Small intestine (tissue), 7 donors: Measurements from ENCODE around the gene TGDS. TPM values are rescaled to one million over a fixed set of nuclear protein-coding genes. Genes with fewer than 3 reads are reported as not detected.
"Not testable (repeated sequence)": the region's sequence is repeated elsewhere in the genome, so short reads cannot be mapped to it uniquely, and the experiment has no call there.

Experiments used
- DNase-seq, 2 donors: peaks; one replicate each; pipeline versions ENCODE4 v3.0.0 to v3.0.0-alpha.2; 2013
- FAIRE-seq: peaks from 2 replicates; lab custom pipeline; 2012; peaks lifted over from hg19 to GRCh38; lab: Jason Lieb, UNC
- H3K27ac ChIP-seq, 3 donors: one replicate each; pipeline ENCODE4 v1.5.1; 2013; ENCODE audit warnings: low read length in 2 of 3, mild to moderate bottlenecking in 2 of 3, control low read depth in 1 of 3, inconsistent platforms in 1 of 3, low read depth in 1 of 3, moderate library complexity in 1 of 3
- H3K27me3 ChIP-seq, 3 donors: one replicate each; pipeline ENCODE4 v1.6.1; 2013; ENCODE audit warnings: low read length in 3 of 3, inconsistent platforms in 1 of 3; ENCODE audit not compliant: control insufficient read depth in 3 of 3, insufficient read depth in 3 of 3
- H3K36me3 ChIP-seq, 3 donors: one replicate each; pipeline ENCODE4 v1.6.1; 2013; ENCODE audit warnings: low read length in 3 of 3, inconsistent platforms in 1 of 3, low read depth in 1 of 3, mild to moderate bottlenecking in 1 of 3, moderate library complexity in 1 of 3; ENCODE audit not compliant: control insufficient read depth in 3 of 3, insufficient read depth in 2 of 3
- H3K4me1 ChIP-seq, 3 donors: one replicate each; pipeline ENCODE4 v1.6.1; 2013; ENCODE audit warnings: low read length in 2 of 3, inconsistent platforms in 1 of 3, low read depth in 1 of 3, mild to moderate bottlenecking in 1 of 3, moderate library complexity in 1 of 3; ENCODE audit not compliant: control insufficient read depth in 3 of 3, insufficient read depth in 2 of 3
- H3K4me3 ChIP-seq, 3 donors: one replicate each; pipeline ENCODE4 v1.5.1; 2013; ENCODE audit warnings: low read length in 3 of 3, control low read depth in 1 of 3, inconsistent platforms in 1 of 3, low read depth in 1 of 3, mild to moderate bottlenecking in 1 of 3, moderate library complexity in 1 of 3
- H3K9me3 ChIP-seq, 2 donors: one replicate each; pipeline ENCODE4 v1.6.1; 2013; ENCODE audit warnings: low read depth in 1 of 2, low read length in 1 of 2; ENCODE audit not compliant: control insufficient read depth in 2 of 2, insufficient read depth in 1 of 2
- WGBS, 3 donors: extraction: QIAGEN DNeasy Blood & Tissue Kit; methylation state at CpG; one replicate each; pipeline ENCODE4 v1.1.7; 2013; 5-methylcytosine and 5-hydroxymethylcytosine counted together
- polyA plus RNA-seq, 4 donors: library from polyadenylated mRNA; stranded (reverse) in 3 of 4; unstranded in 1 of 4; fragments of 200-250 nt in 3 of 4; fragments of 120-200 nt in 1 of 4; gene quantifications; one replicate each; pipeline versions ENCODE4 v1.2.1 to v1.2.3, GENCODE V29; 2013
- donor health status: healthy with polysubstance abuse.
- donor health status: control.
- donor health status: control.
- donor health status: Bipolar disorder and iron deficiency.
- donor health status: healthy.

Gene TGDS
- polyA plus RNA-seq, 4 donors = 10.3 to 22.2 (median 12.0) TPM

GRCh38 chr13:94526956-94527355 is 69.0 kb downstream of the TGDS start:
- H3K4me3 ChIP-seq, H3K27ac ChIP-seq, H3K36me3 ChIP-seq, FAIRE-seq, H3K9me3 ChIP-seq, H3K27me3 ChIP-seq, DNase-seq, H3K4me1 ChIP-seq: not testable (repeated sequence)
- 56 to 57% (median 56%) methylated on average over 7 of the region's 7 CpGs for WGBS, 3 donors

- FAIRE-seq = no peak
- no peak for DNase-seq
- Histone ChIP-seq H3K4me3 (no peak overlapping the region), H3K36me3 (no peaks in the 10 kb centered on the region), H3K4me1 (no peaks in the 10 kb centered on the region), H3K9me3 (no peaks in the 10 kb centered on the region), H3K27ac (no peak overlapping the region), H3K27me3 (no peaks in the 10 kb centered on the region)
- 88 to 90% (median 89%) methylated on average over 2 of the region's 2 CpGs for WGBS, 3 donors
Measured at GRCh38 chr13:94525781-94526180, 70.2 kb downstream of the TGDS start.

DNA sequence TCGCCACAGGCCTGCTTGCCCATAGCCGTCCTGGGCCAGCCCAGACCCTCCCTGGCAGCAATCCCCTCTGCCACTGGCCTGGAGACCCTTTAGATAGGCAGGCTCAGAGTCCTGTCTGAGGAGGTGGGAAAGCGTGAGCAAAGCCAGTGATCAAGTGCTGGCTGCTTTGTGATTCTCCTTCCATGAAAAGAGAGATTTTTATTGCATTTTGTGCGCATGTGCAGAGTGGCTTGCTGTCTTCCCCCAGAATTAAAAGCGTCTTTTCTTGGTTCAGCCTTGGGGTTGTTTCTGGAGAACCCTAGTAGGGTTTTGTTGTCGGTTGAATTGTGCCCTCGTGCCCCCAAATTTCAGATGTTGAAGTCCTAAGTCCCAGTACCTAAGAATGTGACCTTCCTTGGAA is 71.5 kb downstream of the TGDS start:
- no peaks in the 10 kb centered on the region for H3K36me3 ChIP-seq
- FAIRE-seq (no peak), DNase-seq (no peak)
- no peaks in the 10 kb centered on the region for H3K9me3 ChIP-seq
- H3K4me1 ChIP-seq = no peaks in the 10 kb centered on the region
- WGBS, 3 donors = 78 to 81% (median 80%) methylated on average over 7 of the region's 7 CpGs
- no peak overlapping the region for H3K27ac ChIP-seq
- H3K27me3 ChIP-seq = no peaks in the 10 kb centered on the region
- H3K4me3 ChIP-seq = no peak overlapping the region

Other genes with a start within 250 kb of the TGDS start
- under 1 TPM in 2 of 4 donors, not detected in 2; 0.03 to 0.07 TPM for gene DCT, start 116.5 kb downstream of the TGDS start, polyA plus RNA-seq
- 1 to 10 TPM in 2 of 4 donors, under 1 TPM in 2; 0.67 to 4.5 (median 1.3) TPM for gene GPR180, start 5.7 kb upstream of the TGDS start, polyA plus RNA-seq
- not detected for gene SOX21, start 116.4 kb upstream of the TGDS start, polyA plus RNA-seq